A549 (cell line): ENCODE data around the gene UTS2B.

Experiments
- HOXA7 ChIP-seq: fragments of 250-450 bp; sonication (Bioruptor Pico); IDR thresholded peaks from 2 replicates; pipeline ENCODE4 v1.5.0; 2020; ENCODE audit warnings: mild to moderate bottlenecking, moderate library complexity
- PHF8 ChIP-seq: fragments of 200-600 bp; sonication (generic); IDR thresholded peaks from 2 replicates; pipeline ENCODE4 v1.6.1; 2016; ENCODE audit warnings: low read depth, mild to moderate bottlenecking, antibody characterized with exemption, moderate library complexity, borderline replicate concordance
- TF ChIP-seq, protein P1 (sequence below): fragments of >200 bp; sonication (Bioruptor Twin); formaldehyde crosslinking; IDR thresholded peaks from 3 replicates; pipeline ENCODE4 v1.5.1; 2016

DNA sequence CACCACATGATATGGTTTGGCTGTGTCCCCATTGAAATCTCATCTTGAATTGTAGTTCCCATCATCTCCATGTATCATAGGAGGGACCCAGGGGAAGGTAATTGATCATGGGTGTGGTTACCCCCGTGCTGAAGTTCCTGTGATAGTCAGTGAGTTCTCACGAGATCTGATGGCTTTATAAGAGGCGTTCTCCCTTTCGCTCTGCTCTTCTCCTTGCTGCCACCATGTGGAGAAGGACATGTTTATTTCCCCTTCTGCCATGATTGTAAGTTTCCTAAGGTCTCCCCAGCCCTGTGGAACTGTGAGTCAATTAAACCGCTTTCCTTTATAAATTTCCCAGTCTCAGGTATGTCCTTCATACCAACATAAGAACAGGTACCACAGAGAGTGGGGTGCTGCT, 109.4 kb downstream of the UTS2B start:
- TF ChIP-seq PHF8 (no peak), HOXA7 (CRISPR knock-in tag) (no peak)
- TF ChIP-seq, protein P1, sequence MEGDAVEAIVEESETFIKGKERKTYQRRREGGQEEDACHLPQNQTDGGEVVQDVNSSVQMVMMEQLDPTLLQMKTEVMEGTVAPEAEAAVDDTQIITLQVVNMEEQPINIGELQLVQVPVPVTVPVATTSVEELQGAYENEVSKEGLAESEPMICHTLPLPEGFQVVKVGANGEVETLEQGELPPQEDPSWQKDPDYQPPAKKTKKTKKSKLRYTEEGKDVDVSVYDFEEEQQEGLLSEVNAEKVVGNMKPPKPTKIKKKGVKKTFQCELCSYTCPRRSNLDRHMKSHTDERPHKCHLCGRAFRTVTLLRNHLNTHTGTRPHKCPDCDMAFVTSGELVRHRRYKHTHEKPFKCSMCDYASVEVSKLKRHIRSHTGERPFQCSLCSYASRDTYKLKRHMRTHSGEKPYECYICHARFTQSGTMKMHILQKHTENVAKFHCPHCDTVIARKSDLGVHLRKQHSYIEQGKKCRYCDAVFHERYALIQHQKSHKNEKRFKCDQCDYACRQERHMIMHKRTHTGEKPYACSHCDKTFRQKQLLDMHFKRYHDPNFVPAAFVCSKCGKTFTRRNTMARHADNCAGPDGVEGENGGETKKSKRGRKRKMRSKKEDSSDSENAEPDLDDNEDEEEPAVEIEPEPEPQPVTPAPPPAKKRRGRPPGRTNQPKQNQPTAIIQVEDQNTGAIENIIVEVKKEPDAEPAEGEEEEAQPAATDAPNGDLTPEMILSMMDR: no peak
